Measurements from ENCODE around the gene TRIM46.
"Not testable (repeated sequence)": the region's sequence is repeated elsewhere in the genome, so short reads cannot be mapped to it uniquely, and the experiment has no call there.

Gene TRIM46

DNA sequence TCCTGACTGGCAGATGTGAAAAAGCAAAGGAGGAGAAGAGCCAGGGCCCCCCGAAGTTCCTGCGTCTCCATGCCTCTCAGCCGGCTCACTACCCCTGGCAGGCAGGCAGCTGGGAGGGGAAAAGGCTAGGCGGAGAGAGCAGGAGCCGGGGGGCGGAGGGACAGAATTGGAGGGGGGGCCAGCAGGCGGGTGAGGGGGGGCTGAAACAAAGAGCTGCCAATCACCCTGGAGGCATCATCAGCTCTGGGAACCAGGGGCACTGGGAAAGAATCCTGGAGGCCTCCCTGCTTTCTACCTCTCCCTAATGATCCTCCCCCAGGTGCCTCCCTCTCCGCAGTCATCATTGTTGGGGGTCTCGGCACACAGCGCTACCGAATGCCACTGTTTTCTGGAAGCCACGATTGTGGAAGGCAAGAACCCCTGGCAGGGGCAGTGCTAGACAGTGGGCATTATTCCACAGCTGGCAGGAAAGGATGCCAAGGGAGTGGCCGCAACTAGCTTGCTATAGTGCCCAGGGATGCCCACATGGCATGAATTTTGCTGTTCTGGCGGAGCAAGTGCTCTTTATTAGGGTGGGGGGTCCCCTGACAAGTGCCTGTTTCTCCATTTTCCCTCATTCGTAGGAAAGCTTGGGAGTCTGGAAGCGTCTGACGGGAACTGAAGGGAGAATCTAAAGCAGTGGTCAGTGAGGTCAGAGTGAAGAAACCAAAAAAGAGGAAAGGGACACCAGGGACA is 34.3 kb downstream of the TRIM46 start, which contains the start of gene THBS3:
Gene THBS3, minus strand, starts transcription at position 92 of the 735 bp plus-strand sequence. Its CDS starts 21 bp downstream, at position 71.
- peaks cover 0 to 12% (median 4%) of the 10 kb centered on the region in 3 donors for H3K36me3 ChIP-seq
- peak; percentile 69 to 86 for DNase-seq
- peak within 1 kb of the TSS; percentile 98 to 99 for H3K27ac ChIP-seq
- no peaks in the 10 kb centered on the region for H3K27me3 ChIP-seq
- TF ChIP-seq, protein P1, sequence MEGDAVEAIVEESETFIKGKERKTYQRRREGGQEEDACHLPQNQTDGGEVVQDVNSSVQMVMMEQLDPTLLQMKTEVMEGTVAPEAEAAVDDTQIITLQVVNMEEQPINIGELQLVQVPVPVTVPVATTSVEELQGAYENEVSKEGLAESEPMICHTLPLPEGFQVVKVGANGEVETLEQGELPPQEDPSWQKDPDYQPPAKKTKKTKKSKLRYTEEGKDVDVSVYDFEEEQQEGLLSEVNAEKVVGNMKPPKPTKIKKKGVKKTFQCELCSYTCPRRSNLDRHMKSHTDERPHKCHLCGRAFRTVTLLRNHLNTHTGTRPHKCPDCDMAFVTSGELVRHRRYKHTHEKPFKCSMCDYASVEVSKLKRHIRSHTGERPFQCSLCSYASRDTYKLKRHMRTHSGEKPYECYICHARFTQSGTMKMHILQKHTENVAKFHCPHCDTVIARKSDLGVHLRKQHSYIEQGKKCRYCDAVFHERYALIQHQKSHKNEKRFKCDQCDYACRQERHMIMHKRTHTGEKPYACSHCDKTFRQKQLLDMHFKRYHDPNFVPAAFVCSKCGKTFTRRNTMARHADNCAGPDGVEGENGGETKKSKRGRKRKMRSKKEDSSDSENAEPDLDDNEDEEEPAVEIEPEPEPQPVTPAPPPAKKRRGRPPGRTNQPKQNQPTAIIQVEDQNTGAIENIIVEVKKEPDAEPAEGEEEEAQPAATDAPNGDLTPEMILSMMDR (IDR thresholded peaks at IDR 0.05), result no peak
- H3K4me1 ChIP-seq, result peaks cover 0 to 52% (median 36%) of the 10 kb centered on the region in 4 donors
- no peaks in the 10 kb centered on the region for H3K9me3 ChIP-seq
- H3K4me3 ChIP-seq, result peak within 1 kb of the TSS; percentile 64 to 72
- intact Hi-C loops (cut with DNase I; ENCODE audit: low total_unique reads), result loop anchor here (5.0 kb wide), 1 partner anchor 34 kb away; a partner anchor contains a TSS

DNA sequence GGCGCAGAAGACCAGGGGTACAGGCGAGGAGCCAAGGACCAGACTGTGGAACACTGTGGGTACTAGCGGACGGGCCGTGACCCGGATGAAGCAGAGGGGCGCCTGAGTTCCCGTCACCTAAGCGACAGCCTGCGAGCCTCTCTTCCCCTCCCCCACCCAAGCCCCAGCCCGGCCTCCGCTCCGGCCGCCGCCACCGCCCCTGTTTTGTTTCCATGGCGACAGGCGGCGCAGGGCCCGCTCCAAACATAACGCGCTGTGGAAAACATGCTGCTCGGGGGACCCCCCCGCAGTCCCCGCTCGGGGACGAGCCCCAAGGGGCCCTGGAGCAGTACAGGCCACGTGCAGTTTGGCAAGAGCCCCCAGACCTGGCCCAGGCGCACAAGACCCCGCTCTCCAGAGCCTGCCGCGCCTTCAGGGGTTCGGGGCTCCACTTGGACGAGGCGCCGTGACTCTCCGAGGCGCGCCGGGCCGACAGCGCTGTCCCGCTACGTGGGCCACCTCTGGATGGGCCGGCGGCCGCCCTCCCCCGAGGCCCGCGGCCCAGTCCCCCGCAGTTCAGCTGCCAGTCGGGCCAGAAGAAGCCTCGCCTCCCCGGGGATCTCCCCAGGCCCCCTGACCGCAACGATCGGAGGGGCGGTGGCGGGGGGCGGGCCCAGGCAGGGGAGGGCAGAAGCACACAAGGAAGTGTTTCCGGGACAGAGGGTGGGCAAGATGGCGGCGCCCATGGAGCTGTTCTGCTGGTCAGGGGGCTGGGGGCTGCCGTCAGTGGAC is 35.1 kb downstream of the TRIM46 start, which contains the start of gene MTX1:
Gene MTX1, plus strand, starts transcription at position 155 of the 771 bp plus-strand sequence. Its CDS starts 110 bp downstream, at position 265.
- Histone ChIP-seq H3K9me3 (no peaks in the 10 kb centered on the region), H3K4me1 (peaks cover 0 to 52% (median 36%) of the 10 kb centered on the region in 4 donors), H3K27ac (peak within 1 kb of the TSS; percentile 98 to 99), H3K27me3 (no peaks in the 10 kb centered on the region), H3K36me3 (peaks cover 0 to 12% (median 0%) of the 10 kb centered on the region in 3 donors), H3K4me3 (peak within 1 kb of the TSS; percentile 64 to 72)
- intact Hi-C loops (cut with DNase I; ENCODE audit: low total_unique reads), result loop anchor here (5.0 kb wide), 1 partner anchor 34 kb away; a partner anchor contains a TSS
- TF ChIP-seq, protein P1 (IDR thresholded peaks at IDR 0.05), result no peak
- DNase-seq, result peak; percentile 93 to 97

DNA sequence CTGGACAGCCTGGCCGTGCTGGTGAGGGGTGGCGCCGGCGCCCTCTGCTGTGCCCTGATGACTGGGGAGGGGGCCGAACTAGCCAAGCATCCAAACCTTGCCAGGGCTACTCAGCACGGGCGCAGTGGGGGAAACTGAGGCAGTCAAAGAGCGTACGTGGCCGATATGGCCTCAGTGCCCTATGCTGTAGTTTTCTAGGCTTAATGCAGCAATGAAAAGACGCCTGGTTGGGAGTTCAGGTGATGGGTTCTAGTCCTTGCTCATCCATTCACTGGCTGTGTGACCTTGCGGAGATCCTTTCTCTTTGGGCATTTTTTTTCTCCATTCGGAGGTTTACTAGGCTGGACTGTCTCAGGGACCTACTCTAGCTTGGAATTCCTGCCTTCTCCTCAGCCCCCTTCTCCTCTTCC is 35.7 kb downstream of the TRIM46 start:
- peak overlapping the region; percentile 64 to 72 for H3K4me3 ChIP-seq
- intact Hi-C loops (cut with DNase I; ENCODE audit: low total_unique reads), result loop anchor here (5.0 kb wide), 1 partner anchor 33 kb away; a partner anchor contains a TSS
- H3K36me3 ChIP-seq, result peaks cover 0 to 12% (median 0%) of the 10 kb centered on the region in 3 donors
- no peaks in the 10 kb centered on the region for H3K9me3 ChIP-seq
- no peak for DNase-seq
- peaks cover 0 to 52% (median 36%) of the 10 kb centered on the region in 4 donors for H3K4me1 ChIP-seq
- H3K27ac ChIP-seq, result peak overlapping the region; percentile 98 to 99
- TF ChIP-seq, protein P1 (IDR thresholded peaks at IDR 0.05), result no peak
- no peaks in the 10 kb centered on the region for H3K27me3 ChIP-seq

DNA sequence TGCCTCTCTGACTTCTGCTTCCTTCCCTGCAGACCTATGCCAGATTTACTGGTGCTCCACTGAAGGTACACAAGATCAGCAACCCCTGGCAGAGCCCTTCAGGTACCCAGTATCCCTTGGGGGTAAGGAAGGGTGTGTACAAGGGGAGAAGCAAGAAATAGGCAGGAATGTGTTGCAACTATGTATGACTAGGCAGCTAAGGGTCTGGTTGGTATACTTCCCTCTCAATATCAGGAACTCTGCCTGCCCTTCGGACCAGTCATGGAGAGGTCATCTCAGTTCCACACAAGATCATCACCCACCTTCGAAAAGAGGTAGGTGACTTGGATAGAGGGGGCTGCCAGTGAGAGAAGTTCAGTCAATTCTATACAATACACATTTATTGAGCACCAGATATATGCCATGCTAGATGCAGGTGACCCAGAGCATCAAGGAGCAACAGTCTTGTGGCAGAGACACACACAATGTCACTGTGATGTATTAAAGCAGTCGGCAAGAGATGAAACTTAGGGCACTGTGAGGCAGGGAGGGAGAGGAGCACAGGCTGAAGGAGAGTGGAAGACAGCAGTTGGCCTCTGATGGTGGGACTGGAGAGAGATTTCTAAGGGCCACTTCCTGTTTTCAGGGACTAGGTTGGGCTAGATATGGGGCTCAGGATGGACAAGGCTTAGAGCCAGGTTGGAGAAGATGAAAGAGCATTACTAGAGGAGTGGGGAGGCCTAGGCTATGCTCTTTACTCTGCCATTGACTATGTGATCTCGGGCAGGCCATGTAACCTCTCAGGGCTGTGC is 36.9 kb downstream of the TRIM46 start:
- H3K9me3 ChIP-seq, result no peaks in the 10 kb centered on the region
- no peaks in the 10 kb centered on the region for H3K27me3 ChIP-seq
- TF ChIP-seq, protein P1 (IDR thresholded peaks at IDR 0.05), result no peak
- peaks cover 0 to 52% (median 36%) of the 10 kb centered on the region in 4 donors for H3K4me1 ChIP-seq
- H3K27ac ChIP-seq, result peak overlapping the region; percentile 98 to 99
- no peak for DNase-seq
- peaks cover 0 to 18% (median 0%) of the 10 kb centered on the region in 3 donors for H3K36me3 ChIP-seq
- H3K4me3 ChIP-seq, result no peak overlapping the region
- intact Hi-C loops (cut with DNase I; ENCODE audit: low total_unique reads), result no loop called here

DNA sequence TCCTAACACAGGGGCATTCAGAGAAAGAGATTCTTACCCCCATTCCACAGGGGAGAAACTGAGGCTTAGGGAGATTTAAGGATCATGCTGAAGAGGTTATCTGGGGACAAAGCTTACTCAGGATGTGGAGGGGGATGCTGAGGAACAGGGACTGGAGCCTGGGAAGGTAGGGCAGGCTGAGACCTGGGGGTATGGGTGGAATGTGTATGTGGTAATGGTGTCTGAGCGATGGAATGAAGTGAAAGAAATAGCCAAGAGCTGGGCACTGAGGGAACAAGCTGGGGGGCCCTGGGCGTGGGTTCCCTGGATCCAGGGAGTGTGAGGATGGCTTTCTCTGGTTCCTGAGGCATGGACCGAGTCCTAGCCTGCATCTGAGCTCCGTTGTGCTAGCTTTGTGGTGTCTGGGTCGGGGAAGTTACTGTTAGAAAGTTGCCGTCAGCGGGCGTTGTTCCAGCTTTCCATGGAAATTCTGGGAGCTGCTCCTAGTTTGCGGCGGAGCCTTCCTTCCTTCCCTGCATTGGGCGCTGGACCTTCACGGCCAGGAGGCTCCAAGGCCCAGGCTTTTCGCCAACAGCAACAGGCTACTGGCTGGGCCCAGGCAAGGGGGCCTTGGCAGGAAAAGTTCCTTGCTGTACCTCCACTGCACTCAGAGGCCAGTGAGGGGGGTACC is 37.9 kb downstream of the TRIM46 start:
- peak in 1 of 2 donors; percentile 77 for DNase-seq
- Histone ChIP-seq H3K27ac (peak overlapping the region in 1 of 2 donors; percentile 55), H3K4me1 (peaks cover 0 to 44% (median 30%) of the 10 kb centered on the region in 4 donors), H3K36me3 (peaks cover 0 to 28% (median 0%) of the 10 kb centered on the region in 3 donors)
- H3K9me3 ChIP-seq; intact Hi-C loops (cut with DNase I; ENCODE audit: low total_unique reads); H3K4me3 ChIP-seq; H3K27me3 ChIP-seq: not testable (repeated sequence)

DNA sequence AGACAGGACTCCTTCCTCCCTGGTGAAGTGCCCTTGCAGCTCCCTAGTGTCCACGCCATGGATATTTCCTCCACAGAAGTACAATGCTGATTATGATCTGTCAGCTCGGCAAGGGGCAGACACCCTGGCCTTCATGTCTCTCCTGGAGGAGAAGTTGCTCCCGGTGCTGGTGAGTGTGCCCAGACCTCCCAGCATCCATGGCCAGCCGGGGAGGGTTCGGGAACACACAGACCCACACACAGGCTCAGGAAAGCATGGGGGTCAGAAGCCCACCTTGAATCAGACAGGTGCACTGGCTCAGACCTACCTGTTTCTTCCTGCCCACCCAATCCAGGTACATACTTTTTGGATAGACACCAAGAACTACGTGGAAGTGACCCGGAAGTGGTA is 38.4 kb downstream of the TRIM46 start:
- H3K27me3 ChIP-seq; H3K9me3 ChIP-seq; DNase-seq; H3K4me3 ChIP-seq; intact Hi-C loops (cut with DNase I; ENCODE audit: low total_unique reads): not testable (repeated sequence)
- peaks cover 0 to 29% (median 0%) of the 10 kb centered on the region in 3 donors for H3K36me3 ChIP-seq
- H3K27ac ChIP-seq, result peak overlapping the region in 1 of 2 donors; percentile 55
- peaks cover 0 to 39% (median 25%) of the 10 kb centered on the region in 4 donors for H3K4me1 ChIP-seq

DNA sequence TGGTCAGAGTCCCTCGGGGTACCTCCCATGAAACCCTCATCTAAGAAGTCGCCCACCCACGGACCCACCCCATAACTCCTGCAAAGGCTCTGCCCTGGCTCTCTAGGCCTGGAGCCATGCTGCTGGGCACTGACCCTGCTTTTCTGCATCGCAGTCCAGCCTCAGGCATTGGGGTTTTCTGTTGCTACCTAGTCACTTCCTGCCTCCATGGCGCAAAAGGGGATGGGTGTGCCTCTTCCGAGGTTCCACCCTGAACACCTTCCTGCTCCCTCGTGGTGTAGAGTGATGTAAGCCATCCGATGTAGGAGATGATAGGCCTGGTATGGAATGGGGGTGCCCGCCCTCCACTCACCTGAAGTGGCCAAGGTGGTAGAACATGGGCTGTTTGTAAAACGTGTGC is 41.1 kb downstream of the TRIM46 start:
- H3K9me3 ChIP-seq; H3K27me3 ChIP-seq; intact Hi-C loops (cut with DNase I; ENCODE audit: low total_unique reads); H3K27ac ChIP-seq; H3K4me3 ChIP-seq; DNase-seq: not testable (repeated sequence)
- Histone ChIP-seq H3K36me3 (peaks cover 0 to 29% (median 0%) of the 10 kb centered on the region in 3 donors), H3K4me1 (peaks cover 0 to 25% (median 9%) of the 10 kb centered on the region in 4 donors)
